ENCODE measurements around the gene PRH2. TPM values are rescaled to one million over a fixed set of nuclear protein-coding genes. Genes with fewer than 3 reads are reported as not detected.

PRH2 gene
- total RNA-seq, 2 donors from 2014 or later: not detected

GRCh38 chr12:10900530-10900929, 28.5 kb upstream of the PRH2 start:
- ATAC-seq: no peak
- no peak for TF ChIP-seq POLR2A (IDR thresholded peaks at IDR 0.05)
- no peak for TF ChIP-seq CTCF (IDR thresholded peaks at IDR 0.05)

GRCh38 chr12:10900972-10901371, 28.1 kb upstream of the PRH2 start:
- intact Hi-C loops (cut with DNase I): no loop called here
- 100% methylated on average over 1 of the region's 1 CpG for WGBS, 2 donors

More at GRCh38 chr12:10900530-10900929, 28.5 kb upstream of the PRH2 start:
- intact Hi-C loops (cut with DNase I): no loop called here
- Histone ChIP-seq H3K9me3 (peaks cover 0 to 8% (median 0%) of the 10 kb centered on the region in 3 donors), H3K4me3 (no peak overlapping the region), H3K27ac (no peak overlapping the region), H3K4me1 (no peaks in the 10 kb centered on the region), H3K36me3 (replicated peaks in 1 of 2; ENCODE audit: insufficient read depth in 1 of 2, low read depth in 2 of 2) (no peaks in the 10 kb centered on the region), H3K27me3 (no peaks in the 10 kb centered on the region)
- DNase-seq: no peak
- WGBS, 2 donors: 60 to 100% methylated on average over 1 of the region's 1 CpG

GRCh38 chr12:10901427-10901826, 27.6 kb upstream of the PRH2 start:
- Histone ChIP-seq H3K9me3 (peaks cover 0 to 8% (median 0%) of the 10 kb centered on the region in 3 donors), H3K27ac (no peak overlapping the region), H3K27me3 (no peaks in the 10 kb centered on the region), H3K36me3 (replicated peaks in 1 of 2; ENCODE audit: insufficient read depth in 1 of 2, low read depth in 2 of 2) (no peaks in the 10 kb centered on the region), H3K4me3 (no peak overlapping the region), H3K4me1 (no peaks in the 10 kb centered on the region)
- TF ChIP-seq POLR2A (IDR thresholded peaks at IDR 0.05): no peak
- DNase-seq: no peak
- intact Hi-C loops (cut with DNase I): no loop called here
- no peak for ATAC-seq
- WGBS, 2 donors: 100% methylated on average over 1 of the region's 1 CpG

More at GRCh38 chr12:10900972-10901371, 28.1 kb upstream of the PRH2 start:
- DNase-seq: no peak
- no peak for ATAC-seq
- no peak overlapping the region for H3K4me3 ChIP-seq
- no peaks in the 10 kb centered on the region for H3K4me1 ChIP-seq
- no peaks in the 10 kb centered on the region for H3K27me3 ChIP-seq
- TF ChIP-seq CTCF (IDR thresholded peaks at IDR 0.05) (no peak), POLR2A (IDR thresholded peaks at IDR 0.05) (no peak)
- no peaks in the 10 kb centered on the region for H3K36me3 ChIP-seq (replicated peaks in 1 of 2; ENCODE audit: insufficient read depth in 1 of 2, low read depth in 2 of 2)
- H3K9me3 ChIP-seq: peaks cover 0 to 8% (median 0%) of the 10 kb centered on the region in 3 donors
- H3K27ac ChIP-seq: no peak overlapping the region

- Histone ChIP-seq H3K4me1 (no peaks in the 10 kb centered on the region), H3K9me3 (peaks cover 0 to 8% (median 0%) of the 10 kb centered on the region in 3 donors), H3K4me3 (no peak overlapping the region), H3K27me3 (no peaks in the 10 kb centered on the region), H3K36me3 (replicated peaks in 1 of 2; ENCODE audit: insufficient read depth in 1 of 2, low read depth in 2 of 2) (no peaks in the 10 kb centered on the region), H3K27ac (no peak overlapping the region)
- 91 to 92% methylated on average over 4 of the region's 4 CpGs for WGBS, 2 donors
- no peak for TF ChIP-seq POLR2A (IDR thresholded peaks at IDR 0.05)
- no peak for TF ChIP-seq CTCF (IDR thresholded peaks at IDR 0.05)
- intact Hi-C loops (cut with DNase I): no loop called here
- ATAC-seq: no peak
- no peak for DNase-seq
Observed at GRCh38 chr12:10904686-10905085, 24.4 kb upstream of the PRH2 start.

- ATAC-seq: no peak
- H3K9me3 ChIP-seq: no peaks in the 10 kb centered on the region
- no peaks in the 10 kb centered on the region for H3K27me3 ChIP-seq
- WGBS, 2 donors: 83 to 91% methylated on average over 1 of the region's 1 CpG
- H3K36me3 ChIP-seq (replicated peaks in 1 of 2; ENCODE audit: insufficient read depth in 1 of 2, low read depth in 2 of 2): no peaks in the 10 kb centered on the region
- H3K4me3 ChIP-seq: no peak within 1 kb of the TSS
- no peak within 1 kb of the TSS for H3K27ac ChIP-seq
- no peak for TF ChIP-seq CTCF (IDR thresholded peaks at IDR 0.05)
- intact Hi-C loops (cut with DNase I): no loop called here
- H3K4me1 ChIP-seq: no peaks in the 10 kb centered on the region
- no peak for DNase-seq
Observed at GRCh38 chr12:10909462-10909861, 19.6 kb upstream of the PRH2 start, which contains the start of gene TAS2R13. TSS of gene TAS2R13 (minus strand) at chr12:10909562. CDS start at chr12:10909298, 264 bp downstream.

All from body of pancreas (tissue), 4 donors.